ENCODE measurements around the gene SLFN12.
"Not testable (repeated sequence)": the region's sequence is repeated elsewhere in the genome, so short reads cannot be mapped to it uniquely, and the experiment has no call there.

SLFN12 gene

DNA sequence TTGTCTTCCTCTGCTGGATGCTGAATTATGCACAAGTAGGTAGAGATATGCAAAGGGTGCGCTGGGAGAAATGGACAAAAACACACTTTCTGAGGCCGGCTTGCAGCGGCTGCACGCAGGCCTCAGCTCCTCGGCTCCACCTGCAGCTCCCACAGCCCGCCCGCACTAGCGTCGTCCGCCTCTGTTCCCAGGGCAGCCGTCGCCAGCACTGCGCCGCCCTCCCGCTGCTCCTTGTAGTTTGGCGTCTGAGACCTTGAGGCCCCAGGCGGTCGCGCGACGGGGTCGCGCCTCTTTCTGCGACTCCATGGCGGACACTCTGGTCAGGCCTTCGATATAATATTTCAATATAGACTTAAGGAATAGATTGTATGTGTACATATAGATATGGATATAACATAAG lies 24.8 kb downstream of the SLFN12 start:
- DNase-seq (ENCODE audit: low read depth): no peak

DNA sequence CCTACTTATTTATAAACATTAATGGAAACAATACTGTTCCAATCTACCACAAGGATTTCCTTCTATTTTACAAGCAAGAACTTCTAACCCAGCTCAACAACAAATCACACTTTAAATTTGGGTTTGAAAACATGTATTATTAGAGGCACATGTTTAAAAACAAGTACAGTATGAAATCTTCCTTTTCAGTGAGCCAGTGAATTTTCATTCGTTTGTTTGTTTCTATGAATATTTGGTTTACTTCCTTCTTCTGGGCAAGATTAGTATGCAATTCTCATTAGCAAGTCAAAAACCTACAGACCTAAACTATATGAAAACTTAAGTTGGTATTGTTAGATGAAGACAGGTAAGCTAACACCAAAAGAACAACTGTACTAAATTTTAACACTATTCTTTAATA lies 25.7 kb downstream of the SLFN12 start:
- DNase-seq (ENCODE audit: low read depth): no peak

- no peak for DNase-seq (ENCODE audit: low read depth)
These were observed 27.9 kb downstream of the SLFN12 start for GRCh38 chr17:35404360-35404759.

- not testable (repeated sequence) for DNase-seq (ENCODE audit: low read depth)
These were observed 38.5 kb downstream of the SLFN12 start for GRCh38 chr17:35393783-35394182.

GRCh38 chr17:35390663-35391062 lies 41.6 kb downstream of the SLFN12 start:
- DNase-seq (ENCODE audit: low read depth): no peak

DNA sequence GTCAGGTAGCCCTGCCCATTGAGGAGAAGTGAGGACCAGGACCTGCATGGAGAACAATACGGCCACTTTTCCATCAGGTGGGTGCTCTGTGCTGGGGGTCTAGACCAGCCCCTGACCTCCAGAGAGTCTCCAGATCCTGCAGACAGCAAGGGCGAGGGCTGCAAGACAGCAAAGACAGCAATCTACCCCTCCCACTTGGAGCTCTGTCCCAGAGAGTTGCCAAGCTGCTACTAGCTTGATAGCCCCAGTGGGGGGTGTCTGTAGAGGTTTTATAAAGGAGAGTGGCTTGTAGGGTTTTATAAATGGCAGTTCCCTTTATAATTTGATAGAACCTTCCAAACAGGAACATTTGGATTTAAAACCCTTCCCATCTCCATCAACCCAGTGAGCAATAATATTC lies 42.1 kb downstream of the SLFN12 start:
- no peak for DNase-seq (ENCODE audit: low read depth)

- no peak for DNase-seq (ENCODE audit: low read depth)
These were observed 44.8 kb downstream of the SLFN12 start for GRCh38 chr17:35387496-35387895.

- no peak for DNase-seq (ENCODE audit: low read depth)
These were observed 54.6 kb downstream of the SLFN12 start for GRCh38 chr17:35377706-35378105.

- no peak for DNase-seq (ENCODE audit: low read depth)
These were observed 55.2 kb downstream of the SLFN12 start for GRCh38 chr17:35377068-35377467.

DNA sequence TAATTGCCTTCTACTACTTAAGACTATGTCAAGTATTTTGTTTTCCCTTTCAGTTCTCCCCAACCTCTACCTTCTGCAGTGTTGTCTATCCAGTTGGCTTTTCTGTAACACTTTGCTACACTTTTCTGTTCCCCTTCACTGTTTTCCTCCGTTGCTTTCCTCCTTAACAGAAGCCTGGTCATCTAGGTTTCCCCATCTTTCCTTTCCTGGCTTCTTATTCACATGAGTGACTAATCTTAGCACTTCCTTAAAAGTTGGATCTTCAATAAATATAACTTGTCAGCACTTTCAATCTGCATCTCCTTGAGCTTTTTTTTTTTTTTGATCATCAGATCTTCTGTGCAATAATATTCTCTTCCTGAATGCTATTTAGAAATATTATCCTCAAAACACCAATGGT lies 56.1 kb downstream of the SLFN12 start:
- DNase-seq (ENCODE audit: low read depth): no peak

DNA sequence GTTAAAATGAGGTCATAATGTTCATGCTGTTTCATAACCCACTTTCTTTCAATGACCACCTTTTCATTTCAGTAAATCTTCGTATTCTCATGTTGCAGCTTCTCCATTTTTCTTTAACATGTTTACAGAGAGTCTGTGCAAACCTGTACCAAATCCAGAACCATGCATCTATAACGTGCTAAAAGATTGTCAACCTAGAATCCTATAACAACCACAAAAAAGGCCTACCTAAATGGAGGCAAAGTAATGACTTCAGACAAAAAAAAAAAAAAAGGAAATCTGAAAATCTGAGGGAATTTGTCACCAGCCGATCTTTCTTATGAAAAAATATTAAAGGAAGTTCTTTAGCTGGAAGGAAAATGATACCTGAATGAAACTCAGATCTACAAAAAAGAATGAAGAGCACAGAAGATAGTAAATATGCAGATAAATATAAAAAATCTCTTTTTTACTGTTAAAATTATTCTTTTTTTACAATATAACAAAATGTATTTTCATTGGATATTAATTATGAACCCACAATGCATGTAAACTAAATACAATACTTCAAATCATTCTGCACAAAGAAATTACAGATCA lies 57.4 kb downstream of the SLFN12 start:
- DNase-seq (ENCODE audit: low read depth): no peak

DNA sequence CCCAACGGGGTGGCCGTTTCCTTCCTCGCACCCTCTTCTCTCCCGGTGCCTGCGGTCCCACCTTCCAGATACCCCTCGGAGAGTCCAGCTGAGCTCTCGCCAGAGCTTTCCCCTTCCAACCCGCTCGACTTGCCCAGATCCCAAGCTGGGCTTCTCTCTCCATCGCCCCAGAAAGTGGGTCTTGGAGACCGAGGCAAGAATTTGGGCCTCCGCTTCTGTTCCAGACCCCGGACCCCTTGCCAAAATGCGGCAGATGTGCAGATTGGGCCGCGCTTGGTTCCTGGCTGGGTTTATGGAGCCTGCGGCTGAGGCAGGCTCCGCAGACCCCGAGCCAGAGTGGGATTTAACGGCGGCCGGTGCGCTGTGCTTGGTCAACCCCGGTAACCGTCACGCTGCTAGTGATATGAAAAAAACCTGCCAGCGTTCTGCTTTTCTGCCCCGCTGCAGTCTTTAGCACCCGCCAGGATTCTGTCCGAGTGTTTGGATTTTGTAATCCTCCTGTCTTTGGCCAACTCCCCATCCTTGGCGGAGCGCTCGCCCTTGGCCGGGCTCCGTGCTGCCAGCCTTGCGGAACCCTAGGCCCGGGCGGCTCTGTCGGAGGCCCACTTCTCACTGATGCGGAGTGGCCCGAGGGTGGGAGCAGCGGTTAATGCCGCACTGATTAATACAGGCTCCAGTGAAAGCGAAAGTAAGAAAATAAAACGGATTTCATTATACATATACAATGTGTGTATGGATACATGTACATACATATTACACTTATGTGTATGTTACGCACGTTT lies 58.1 kb downstream of the SLFN12 start:
- DNase-seq (ENCODE audit: low read depth): peak; percentile 27

DNA sequence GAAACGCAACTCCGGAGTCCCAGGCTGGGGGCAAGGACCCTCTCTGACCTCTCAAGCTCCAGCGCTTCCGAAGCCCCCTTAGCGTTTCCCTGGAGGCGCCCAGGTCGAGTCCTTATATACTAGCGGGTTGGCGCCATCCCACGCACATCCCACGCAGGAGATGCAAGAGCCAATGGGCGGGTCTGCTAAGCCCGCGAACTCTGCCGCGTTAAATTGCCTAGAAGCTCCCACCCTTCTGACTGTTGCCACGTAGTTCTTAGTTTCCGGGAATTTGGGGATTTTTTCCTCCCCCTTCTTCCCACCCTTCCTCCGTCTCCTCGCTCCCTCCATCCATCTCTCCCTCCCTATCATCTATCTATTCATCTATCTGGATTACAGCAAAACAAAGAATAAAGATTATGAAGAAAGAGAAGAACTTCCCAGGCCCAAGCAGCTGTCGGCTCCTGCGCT lies 58.7 kb downstream of the SLFN12 start, which contains the start of gene SLFN11:
SLFN11 (minus strand) TSS at position 88 of the 450 bp plus-strand sequence. CDS start 9,814 bp downstream, outside the sequence.
- DNase-seq (ENCODE audit: low read depth): peak; percentile 84

GRCh38 chr17:35372846-35373533 lies 59.3 kb downstream of the SLFN12 start:
- DNase-seq (ENCODE audit: low read depth): no peak

- no peak for DNase-seq (ENCODE audit: low read depth)
These were observed 60.4 kb downstream of the SLFN12 start for GRCh38 chr17:35371934-35372333.

- DNase-seq (ENCODE audit: low read depth): no peak
These were observed 64.0 kb downstream of the SLFN12 start for GRCh38 chr17:35368081-35368830.

- DNase-seq (ENCODE audit: low read depth): no peak
These were observed 71.3 kb downstream of the SLFN12 start for GRCh38 chr17:35361027-35361426.
